HG03025 (cell line): ENCODE results near the gene TEKT5.

Experiments
- ATAC-seq: cut with Tn5 transposase; IDR thresholded peaks from one replicate; pipeline ENCODE4 v1.9.1; 2021; ENCODE audit warnings: mild to moderate bottlenecking, moderate library complexity; ENCODE audit not compliant: unreplicated experiment, low FRiP score

The TEKT5 gene

DNA sequence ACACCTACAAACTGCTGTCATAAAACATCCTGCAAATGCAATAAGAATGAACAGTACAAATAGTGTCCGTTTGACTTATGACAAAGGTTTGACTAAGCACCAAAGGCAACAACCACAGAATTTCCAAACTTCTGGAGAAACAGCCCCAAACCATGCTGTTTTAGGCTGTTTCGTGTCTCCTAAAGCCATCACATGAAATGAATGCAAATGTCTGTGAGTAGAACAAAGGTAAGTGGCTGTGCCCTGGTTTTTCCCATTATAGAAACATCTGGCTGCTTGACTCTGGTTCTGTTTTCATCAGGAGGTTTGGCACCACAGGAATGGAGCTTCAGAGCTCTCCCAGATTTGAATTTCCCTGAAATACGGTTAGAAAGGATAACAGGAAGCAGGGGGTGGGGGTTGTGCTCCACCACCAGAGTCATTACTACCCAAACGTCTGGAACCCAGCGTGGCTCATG lies 109.7 kb downstream of the TEKT5 start:
- no peak for ATAC-seq

GRCh38 chr16:10583269-10583668 lies 111.5 kb downstream of the TEKT5 start:
- ATAC-seq, result no peak

DNA sequence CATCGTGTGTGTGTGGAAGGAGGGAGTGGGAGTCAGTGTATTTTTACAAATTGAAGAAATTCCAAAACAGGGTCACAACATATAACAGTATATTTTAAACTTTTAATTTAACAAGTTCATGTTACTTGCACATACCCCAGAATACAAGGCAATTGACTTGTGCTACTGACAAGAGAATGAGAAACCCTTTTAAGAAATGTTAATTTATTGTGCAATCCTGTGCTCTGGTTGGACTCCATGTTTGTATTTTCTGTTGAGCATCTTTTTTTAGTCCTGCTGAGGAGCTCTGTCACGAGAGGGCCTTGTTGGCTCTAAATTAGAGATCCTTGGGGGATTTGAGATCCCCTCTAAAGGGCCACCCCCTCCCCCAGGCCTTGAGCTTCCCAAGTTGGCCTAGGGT lies 113.2 kb downstream of the TEKT5 start:
- no peak for ATAC-seq

DNA sequence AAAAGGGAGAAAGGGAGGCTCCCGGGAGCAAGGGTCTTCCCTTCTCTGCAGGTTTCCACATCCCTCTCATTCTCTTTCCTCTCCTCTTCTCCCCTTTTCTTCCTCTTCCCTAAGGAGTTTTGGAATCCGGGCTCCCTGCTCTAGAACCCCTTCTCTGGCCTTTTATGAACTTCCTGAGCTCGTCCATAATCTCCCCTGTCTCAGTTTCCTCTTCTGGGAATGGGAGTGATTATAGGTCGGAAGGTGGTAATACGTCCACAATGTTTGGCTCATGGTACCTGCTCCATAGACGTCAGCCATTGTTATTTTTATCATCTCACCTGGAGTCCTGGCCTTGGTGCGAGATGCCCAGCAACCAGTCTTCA lies 113.9 kb downstream of the TEKT5 start:
- ATAC-seq, result no peak

GRCh38 chr16:10579965-10580882 lies 114.5 kb downstream of the TEKT5 start, which contains the start of gene EMP2:
TSS of gene EMP2 (minus strand) at chr16:10580598. CDS start at chr16:10547617, 32,981 bp downstream.
- ATAC-seq, result no peak

DNA sequence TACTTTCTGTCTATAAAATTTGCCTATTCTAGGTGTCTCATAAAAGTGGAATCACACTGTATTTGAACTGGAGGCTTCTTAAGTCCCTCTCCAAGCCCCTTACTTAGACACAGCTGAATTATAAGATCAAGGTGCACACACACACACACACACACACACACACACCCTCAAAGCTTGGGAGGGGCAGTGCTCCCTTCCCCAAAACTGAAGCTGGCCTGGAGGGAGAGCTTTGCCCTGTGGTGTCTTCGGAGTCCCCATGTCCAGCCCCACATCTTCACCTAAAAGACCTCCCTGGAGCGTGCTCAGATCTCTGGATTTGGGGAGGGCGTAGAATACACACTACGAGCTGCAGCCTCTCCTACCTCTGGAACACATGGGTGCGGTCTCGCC lies 115.2 kb downstream of the TEKT5 start:
- no peak for ATAC-seq

DNA sequence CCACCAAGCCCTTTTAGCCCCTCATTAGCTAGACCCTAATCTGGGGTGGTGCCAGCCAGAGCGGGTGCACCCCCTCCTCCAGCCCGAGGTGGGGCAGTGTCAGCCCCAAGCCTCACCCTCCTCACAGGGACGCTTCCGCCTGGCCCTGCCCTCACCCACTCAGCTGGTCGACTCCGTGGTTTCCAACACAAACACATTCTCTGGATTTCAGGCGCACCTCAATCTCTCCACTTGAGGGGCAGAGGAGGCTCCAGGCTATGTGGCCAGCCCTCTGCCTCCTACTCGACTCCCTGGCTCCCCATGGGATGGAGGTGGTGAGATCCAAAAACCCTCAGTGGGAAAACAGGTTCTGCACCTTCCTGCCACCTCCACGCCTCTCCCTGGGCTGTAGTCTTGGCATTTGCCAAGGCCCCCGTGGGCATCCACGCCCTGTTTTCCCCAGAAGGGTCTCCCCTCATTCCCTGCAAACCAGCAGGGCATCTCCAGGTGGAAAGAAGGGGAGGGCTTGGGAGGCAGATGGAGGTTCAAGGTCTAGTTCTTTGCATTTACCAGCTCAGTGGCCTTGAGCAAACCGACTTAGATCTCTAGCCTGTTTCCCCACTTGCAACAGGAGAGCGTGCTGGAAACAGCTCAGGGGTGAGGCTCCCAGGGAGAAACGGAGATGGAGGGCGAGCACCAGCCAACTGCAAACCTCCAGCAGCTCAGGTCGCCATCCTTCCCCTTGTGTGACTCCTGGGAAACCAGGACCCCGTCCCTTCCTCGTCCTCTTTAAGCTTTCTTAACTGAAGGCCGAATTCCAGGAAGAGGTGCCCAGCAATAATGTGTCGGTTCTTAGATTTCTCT lies 116.0 kb downstream of the TEKT5 start:
- ATAC-seq, result no peak
